Naive thymus-derived CD4-positive, alpha-beta T cell (primary cell): ENCODE results near the gene LEMD1. TPM values are rescaled to one million over a fixed set of nuclear protein-coding genes. Genes with fewer than 3 reads are reported as not detected.

ENCODE experiments used
- ATAC-seq: fragments of 150-1000 bp; cut with Tn5 transposase; 2 replicates; pipeline ENCODE4 v1.10.0; 2021; ENCODE audit warnings: mild to moderate bottlenecking, moderate library complexity
- CTCF ChIA-PET: fragments of 350-600 bp; sonication (Branson Sonifier 250); formaldehyde crosslinking; loops from one replicate; lab custom pipeline; 2021; ENCODE audit warnings: antibody characterized with exemption; lab: Charles Lee
- POLR2A ChIA-PET: fragments of 350-600 bp; sonication (Branson Sonifier 250); formaldehyde crosslinking; loops from one replicate; lab custom pipeline; 2021; ENCODE audit warnings: antibody characterized with exemption, inconsistent platforms; lab: Charles Lee
- DNase-seq, 9 donors: peaks; one replicate each; pipeline versions ENCODE4 v3.0.0 to v3.0.0-alpha.2; 2020 to 2022; ENCODE audit warnings: mixed read lengths in 1 of 9
- H3K27ac ChIP-seq: one replicate; pipeline ENCODE4 v1.7.0; 2013; ENCODE audit warnings: mild to moderate bottlenecking, low read depth, low read length, moderate library complexity
- H3K27me3 ChIP-seq, 2 donors: one replicate each; pipeline ENCODE4 v1.7.0; 2013; ENCODE audit warnings: low read length in 2 of 2, mild to moderate bottlenecking in 2 of 2, moderate library complexity in 2 of 2; ENCODE audit not compliant: control insufficient read depth in 2 of 2, insufficient read depth in 2 of 2
- H3K36me3 ChIP-seq, 3 experiments: 1 replicate in 2 of 3; 2 replicates in 1 of 3; pipeline ENCODE4 v1.7.0; 2013; ENCODE audit warnings: low read length in 3 of 3, mild to moderate bottlenecking in 3 of 3, moderate library complexity in 1 of 3; ENCODE audit not compliant: insufficient read depth in 3 of 3, control insufficient read depth in 2 of 3
- H3K4me1 ChIP-seq, 2 donors: one replicate each; pipeline ENCODE4 v1.7.0; 2013; ENCODE audit warnings: low read length in 2 of 2, mild to moderate bottlenecking in 2 of 2, moderate library complexity in 1 of 2; ENCODE audit not compliant: control insufficient read depth in 2 of 2, insufficient read depth in 2 of 2
- H3K4me3 ChIP-seq: 2 replicates; pipeline ENCODE4 v1.7.0; 2013; ENCODE audit warnings: mild to moderate bottlenecking, low read length
- H3K9me3 ChIP-seq, 3 experiments: 1 replicate in 2 of 3; 2 replicates in 1 of 3; pipeline ENCODE4 v1.7.0; 2013; ENCODE audit warnings: low read length in 3 of 3; ENCODE audit not compliant: control insufficient read depth in 2 of 3
- H3K27ac Mint-ChIP-seq, 9 donors: one replicate each; pipeline ENCODE4 v1.8.0; 2020 to 2022; ENCODE audit warnings: mixed read lengths in 9 of 9, mild to moderate bottlenecking in 8 of 9, moderate library complexity in 5 of 9, inconsistent platforms in 2 of 9
- H3K27me3 Mint-ChIP-seq, 5 donors: one replicate each; pipeline ENCODE4 v1.8.0; 2021 to 2022; ENCODE audit warnings: mixed read lengths in 5 of 5, mild to moderate bottlenecking in 1 of 5
- H3K36me3 Mint-ChIP-seq, 5 donors: one replicate each; pipeline ENCODE4 v1.8.0; 2020 to 2022; ENCODE audit warnings: mixed read lengths in 5 of 5, mild to moderate bottlenecking in 3 of 5, inconsistent platforms in 1 of 5
- H3K4me1 Mint-ChIP-seq, 7 donors: one replicate each; pipeline ENCODE4 v1.8.0; 2020 to 2022; ENCODE audit warnings: mixed read lengths in 7 of 7, mild to moderate bottlenecking in 3 of 7, inconsistent platforms in 1 of 7
- H3K4me3 Mint-ChIP-seq, 10 donors: one replicate each; pipeline ENCODE4 v1.8.0; 2020 to 2022; ENCODE audit warnings: mild to moderate bottlenecking in 10 of 10, mixed read lengths in 10 of 10, moderate library complexity in 6 of 10, inconsistent platforms in 2 of 10
- H3K9me3 Mint-ChIP-seq, 11 donors: one replicate each; pipeline ENCODE4 v1.8.0; 2020 to 2022; ENCODE audit warnings: mixed read lengths in 11 of 11, mild to moderate bottlenecking in 4 of 11, inconsistent platforms in 1 of 11, moderate library complexity in 1 of 11
- intact Hi-C, 2 donors: fragments of 100-400 bp; cut with micrococcal nuclease; formaldehyde crosslinking; loops; one replicate each; pipeline ENCODE4 v1.15.1; 2023
- polyA plus RNA-seq, 2 donors: library from polyadenylated mRNA; unstranded; fragments of 300-500 nt; fragmentation: Illumina TruSeq; gene quantifications; one replicate each; pipeline ENCODE4 v1.2.3, GENCODE V29; 2021
- total RNA-seq, 6 experiments: library from RNA in 5 of 6; stranded (reverse) in 5 of 6; gene quantifications; 1 replicate in 5 of 6; 2 replicates in 1 of 6; pipeline ENCODE4 v1.2.3 and lab custom pipeline; 2021 to 2026

The LEMD1 gene
- total and polyA plus RNA-seq, 7 experiments from 2014 or later = 0.97 TPM; not detected in 6

GRCh38 chr1:205452933-205453332 is 31.1 kb upstream of the LEMD1 start:
- peaks cover 0 to 1% (median 0%) of the 10 kb centered on the region in 11 donors for H3K9me3 Mint-ChIP-seq
- POLR2A ChIA-PET = interaction anchor here (0.6 kb wide), 1 partner anchor 9 kb away, joined by 3 read pairs; no protein-coding TSS in a partner anchor

GRCh38 chr1:205452364-205452763 is 30.5 kb upstream of the LEMD1 start:
- ATAC-seq = no peak
- Mint-ChIP-seq H3K27me3 (peaks cover 42 to 56% (median 49%) of the 10 kb centered on the region in 5 donors), H3K9me3 (peaks cover 0 to 1% (median 0%) of the 10 kb centered on the region in 11 donors), H3K4me1 (peaks cover 6 to 14% (median 13%) of the 10 kb centered on the region in 7 donors), H3K4me3 (no peak overlapping the region), H3K27ac (no peak overlapping the region), H3K36me3 (no peaks in the 10 kb centered on the region)
- Histone ChIP-seq H3K27ac (no peak overlapping the region), H3K4me1 (peaks cover 9 to 17% of the 10 kb centered on the region in 2 donors), H3K4me3 (no peak overlapping the region), H3K9me3 (no peaks in the 10 kb centered on the region), H3K27me3 (peaks cover 17 to 29% of the 10 kb centered on the region in 2 donors), H3K36me3 (no peaks in the 10 kb centered on the region)
- CTCF ChIA-PET = interaction anchor here (0.6 kb wide), 1 partner anchor 957 kb away, joined by 3 read pairs; no protein-coding TSS in a partner anchor
- intact Hi-C loops = no loop called here
- POLR2A ChIA-PET = interaction anchor here (0.6 kb wide), 1 partner anchor 8 kb away, joined by 3 read pairs; no protein-coding TSS in a partner anchor
- DNase-seq = no peak

More at GRCh38 chr1:205452933-205453332, 31.1 kb upstream of the LEMD1 start:
- H3K4me3 ChIP-seq = no peak overlapping the region
- intact Hi-C loops = no loop called here
- CTCF ChIA-PET = interaction anchor here (0.6 kb wide), 1 partner anchor 958 kb away, joined by 3 read pairs; no protein-coding TSS in a partner anchor
- H3K36me3 ChIP-seq = no peaks in the 10 kb centered on the region
- H3K4me1 Mint-ChIP-seq = peaks cover 6 to 19% (median 16%) of the 10 kb centered on the region in 7 donors
- no peaks in the 10 kb centered on the region for H3K36me3 Mint-ChIP-seq
- ATAC-seq (no peak), DNase-seq (no peak)
- peaks cover 17 to 29% of the 10 kb centered on the region in 2 donors for H3K27me3 ChIP-seq
- peaks cover 48 to 61% (median 54%) of the 10 kb centered on the region in 5 donors for H3K27me3 Mint-ChIP-seq
- no peak overlapping the region for H3K4me3 Mint-ChIP-seq
- H3K4me1 ChIP-seq = peaks cover 9 to 17% of the 10 kb centered on the region in 2 donors
- H3K27ac ChIP-seq = no peak overlapping the region
- H3K27ac Mint-ChIP-seq = no peak overlapping the region
- no peaks in the 10 kb centered on the region for H3K9me3 ChIP-seq

GRCh38 chr1:205451759-205452164 is 29.9 kb upstream of the LEMD1 start:
- Mint-ChIP-seq H3K27me3 (peaks cover 42 to 58% (median 52%) of the 10 kb centered on the region in 5 donors), H3K4me1 (peaks cover 6 to 14% (median 13%) of the 10 kb centered on the region in 7 donors), H3K4me3 (peak overlapping the region in 1 of 10 donors; percentile 30), H3K27ac (no peak overlapping the region), H3K36me3 (no peaks in the 10 kb centered on the region), H3K9me3 (peaks cover 0 to 1% (median 0%) of the 10 kb centered on the region in 11 donors)
- intact Hi-C loops = no loop called here
- Histone ChIP-seq H3K36me3 (no peaks in the 10 kb centered on the region), H3K27me3 (peaks cover 17 to 29% of the 10 kb centered on the region in 2 donors), H3K4me3 (no peak overlapping the region), H3K27ac (no peak overlapping the region), H3K9me3 (no peaks in the 10 kb centered on the region), H3K4me1 (peaks cover 9 to 17% of the 10 kb centered on the region in 2 donors)
- POLR2A ChIA-PET = no interaction called here
- CTCF ChIA-PET = interaction anchor here (0.6 kb wide), 1 partner anchor 293 kb away, joined by 4 read pairs; no protein-coding TSS in a partner anchor
- ATAC-seq (no peak), DNase-seq (no peak)

- peaks cover 38 to 55% (median 47%) of the 10 kb centered on the region in 5 donors for H3K27me3 Mint-ChIP-seq
- ChIA-PET CTCF (no interaction called here), POLR2A (no interaction called here)
- intact Hi-C loops = no loop called here
- H3K27ac ChIP-seq = no peak overlapping the region
- ATAC-seq (no peak), DNase-seq (no peak)
- peaks cover 6 to 11% (median 8%) of the 10 kb centered on the region in 7 donors for H3K4me1 Mint-ChIP-seq
- H3K27me3 ChIP-seq = peaks cover 16 to 25% of the 10 kb centered on the region in 2 donors
- peak overlapping the region in 1 of 10 donors; percentile 30 for H3K4me3 Mint-ChIP-seq
- H3K4me1 ChIP-seq = peaks cover 9 to 13% of the 10 kb centered on the region in 2 donors
- H3K27ac Mint-ChIP-seq = no peak overlapping the region
- no peaks in the 10 kb centered on the region for H3K9me3 ChIP-seq
- no peaks in the 10 kb centered on the region for H3K36me3 Mint-ChIP-seq
- H3K9me3 Mint-ChIP-seq = peaks cover 0 to 1% (median 0%) of the 10 kb centered on the region in 11 donors
- H3K4me3 ChIP-seq = no peak overlapping the region
- no peaks in the 10 kb centered on the region for H3K36me3 ChIP-seq
These were observed 29.3 kb upstream of the LEMD1 start for GRCh38 chr1:205451202-205451601.

GRCh38 chr1:205450448-205450847 is 28.6 kb upstream of the LEMD1 start:
- Mint-ChIP-seq H3K27ac (no peak overlapping the region), H3K27me3 (peaks cover 32 to 49% (median 42%) of the 10 kb centered on the region in 5 donors), H3K4me1 (peaks cover 0 to 7% (median 3%) of the 10 kb centered on the region in 7 donors), H3K4me3 (no peak overlapping the region), H3K36me3 (no peaks in the 10 kb centered on the region), H3K9me3 (peaks cover 0 to 1% (median 0%) of the 10 kb centered on the region in 11 donors)
- no peaks in the 10 kb centered on the region for H3K9me3 ChIP-seq
- peaks cover 3 to 6% of the 10 kb centered on the region in 2 donors for H3K4me1 ChIP-seq
- intact Hi-C loops = no loop called here
- no peaks in the 10 kb centered on the region for H3K36me3 ChIP-seq
- peaks cover 9 to 18% of the 10 kb centered on the region in 2 donors for H3K27me3 ChIP-seq
- H3K27ac ChIP-seq = no peak overlapping the region
- H3K4me3 ChIP-seq = no peak overlapping the region
- ChIA-PET POLR2A (no interaction called here), CTCF (no interaction called here)
- ATAC-seq = no peak
- DNase-seq = no peak

GRCh38 chr1:205449750-205450443 is 28.0 kb upstream of the LEMD1 start:
- CTCF ChIA-PET = no interaction called here
- Mint-ChIP-seq H3K27ac (peak overlapping the region in 1 of 9 donors; percentile 70), H3K9me3 (peaks cover 0 to 1% (median 0%) of the 10 kb centered on the region in 11 donors), H3K36me3 (no peaks in the 10 kb centered on the region), H3K4me1 (peaks cover 0 to 7% (median 3%) of the 10 kb centered on the region in 7 donors), H3K27me3 (peaks cover 32 to 43% (median 39%) of the 10 kb centered on the region in 5 donors), H3K4me3 (peak overlapping the region in 1 of 10 donors; percentile 54)
- H3K9me3 ChIP-seq = no peaks in the 10 kb centered on the region
- peaks cover 4 to 12% of the 10 kb centered on the region in 2 donors for H3K27me3 ChIP-seq
- DNase-seq (peak in 1 of 9 donors; percentile 50), ATAC-seq (no peak)
- intact Hi-C loops = no loop called here
- peaks cover 0 to under 1% of the 10 kb centered on the region in 2 donors for H3K4me1 ChIP-seq
- no peak overlapping the region for H3K4me3 ChIP-seq
- POLR2A ChIA-PET = no interaction called here
- H3K36me3 ChIP-seq = no peaks in the 10 kb centered on the region
- H3K27ac ChIP-seq = no peak overlapping the region
